ENCODE measurements around the gene PPP1R15B.

The PPP1R15B gene

GRCh38 chr1:204411451-204412204 is at the start of gene PPP1R15B:
Gene PPP1R15B (minus strand): TSS chr1:204411817. CDS start chr1:204411411, 406 bp downstream.
- FAIRE-seq (peak; percentile 93), DNase-seq (ENCODE audit: extremely low spot score, insufficient read length, low read depth) (peak; percentile 94)

- FAIRE-seq (no peak), DNase-seq (ENCODE audit: extremely low spot score, insufficient read length, low read depth) (no peak)
These were observed 48.7 kb upstream of the PPP1R15B start for GRCh38 chr1:204460346-204460745.

- no peak for DNase-seq (ENCODE audit: extremely low spot score, insufficient read length, low read depth)
- FAIRE-seq, result no peak
These were observed 48.1 kb upstream of the PPP1R15B start for GRCh38 chr1:204459706-204460105.

- no peak for DNase-seq (ENCODE audit: extremely low spot score, insufficient read length, low read depth)
- no peak for FAIRE-seq
These were observed 46.0 kb upstream of the PPP1R15B start for GRCh38 chr1:204457666-204458065.

GRCh38 chr1:204456826-204457442 is 45.3 kb upstream of the PPP1R15B start:
- FAIRE-seq (no peak), DNase-seq (ENCODE audit: extremely low spot score, insufficient read length, low read depth) (no peak)

GRCh38 chr1:204455831-204456145 is 44.2 kb upstream of the PPP1R15B start:
- FAIRE-seq, result no peak

GRCh38 chr1:204455063-204455830 is 43.6 kb upstream of the PPP1R15B start:
- no peak for FAIRE-seq
- DNase-seq (ENCODE audit: extremely low spot score, insufficient read length, low read depth), result no peak

More at GRCh38 chr1:204455831-204456145, 44.2 kb upstream of the PPP1R15B start:
- no peak for DNase-seq (ENCODE audit: extremely low spot score, insufficient read length, low read depth)

- DNase-seq (ENCODE audit: extremely low spot score, insufficient read length, low read depth), result no peak
- FAIRE-seq, result no peak
These were observed 42.9 kb upstream of the PPP1R15B start for GRCh38 chr1:204454476-204454875.

GRCh38 chr1:204453141-204453772 is 41.6 kb upstream of the PPP1R15B start:
- FAIRE-seq (peak; percentile 97), DNase-seq (ENCODE audit: extremely low spot score, insufficient read length, low read depth) (peak; percentile 62)

GRCh38 chr1:204451352-204452124 is 39.9 kb upstream of the PPP1R15B start:
- DNase-seq (ENCODE audit: extremely low spot score, insufficient read length, low read depth) (no peak), FAIRE-seq (peak; percentile 21)

GRCh38 chr1:204450461-204451257 is 39.0 kb upstream of the PPP1R15B start:
- DNase-seq (ENCODE audit: extremely low spot score, insufficient read length, low read depth), result no peak
- no peak for FAIRE-seq

GRCh38 chr1:204449678-204450280 is 38.2 kb upstream of the PPP1R15B start:
- no peak for FAIRE-seq

GRCh38 chr1:204448991-204449677 is 37.5 kb upstream of the PPP1R15B start:
- no peak for DNase-seq (ENCODE audit: extremely low spot score, insufficient read length, low read depth)
- no peak for FAIRE-seq

More at GRCh38 chr1:204449678-204450280, 38.2 kb upstream of the PPP1R15B start:
- DNase-seq (ENCODE audit: extremely low spot score, insufficient read length, low read depth), result no peak

GRCh38 chr1:204448344-204448964 is 36.8 kb upstream of the PPP1R15B start:
- no peak for DNase-seq (ENCODE audit: extremely low spot score, insufficient read length, low read depth)
- no peak for FAIRE-seq

- DNase-seq (ENCODE audit: extremely low spot score, insufficient read length, low read depth), result no peak
- no peak for FAIRE-seq
These were observed 36.1 kb upstream of the PPP1R15B start for GRCh38 chr1:204447736-204448135.

GRCh38 chr1:204447190-204447589 is 35.6 kb upstream of the PPP1R15B start:
- no peak for DNase-seq (ENCODE audit: extremely low spot score, insufficient read length, low read depth)
- no peak for FAIRE-seq

- DNase-seq (ENCODE audit: extremely low spot score, insufficient read length, low read depth) (peak; percentile 76), FAIRE-seq (peak; percentile 89)
These were observed 34.9 kb upstream of the PPP1R15B start for GRCh38 chr1:204446413-204447111.
